ENCODE measurements around the gene LCE3D.
A peak's percentile ranks its signal among the peaks of the same experiment; 100 is the strongest.
"Not testable (repeated sequence)": the region's sequence is repeated elsewhere in the genome, so short reads cannot be mapped to it uniquely, and the experiment has no call there.

LCE3D gene

GRCh38 chr1:152565115-152565514 lies 15.2 kb downstream of the LCE3D start:
- no peak for DNase-seq (ENCODE audit: low read depth)
- TF ChIP-seq, protein P1, sequence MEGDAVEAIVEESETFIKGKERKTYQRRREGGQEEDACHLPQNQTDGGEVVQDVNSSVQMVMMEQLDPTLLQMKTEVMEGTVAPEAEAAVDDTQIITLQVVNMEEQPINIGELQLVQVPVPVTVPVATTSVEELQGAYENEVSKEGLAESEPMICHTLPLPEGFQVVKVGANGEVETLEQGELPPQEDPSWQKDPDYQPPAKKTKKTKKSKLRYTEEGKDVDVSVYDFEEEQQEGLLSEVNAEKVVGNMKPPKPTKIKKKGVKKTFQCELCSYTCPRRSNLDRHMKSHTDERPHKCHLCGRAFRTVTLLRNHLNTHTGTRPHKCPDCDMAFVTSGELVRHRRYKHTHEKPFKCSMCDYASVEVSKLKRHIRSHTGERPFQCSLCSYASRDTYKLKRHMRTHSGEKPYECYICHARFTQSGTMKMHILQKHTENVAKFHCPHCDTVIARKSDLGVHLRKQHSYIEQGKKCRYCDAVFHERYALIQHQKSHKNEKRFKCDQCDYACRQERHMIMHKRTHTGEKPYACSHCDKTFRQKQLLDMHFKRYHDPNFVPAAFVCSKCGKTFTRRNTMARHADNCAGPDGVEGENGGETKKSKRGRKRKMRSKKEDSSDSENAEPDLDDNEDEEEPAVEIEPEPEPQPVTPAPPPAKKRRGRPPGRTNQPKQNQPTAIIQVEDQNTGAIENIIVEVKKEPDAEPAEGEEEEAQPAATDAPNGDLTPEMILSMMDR (conservative IDR thresholded peaks at IDR 0.05; ENCODE audit: low read depth, low read length), result no peak
- no peak overlapping the region for H3K4me3 ChIP-seq (ENCODE audit: low read length)

DNA sequence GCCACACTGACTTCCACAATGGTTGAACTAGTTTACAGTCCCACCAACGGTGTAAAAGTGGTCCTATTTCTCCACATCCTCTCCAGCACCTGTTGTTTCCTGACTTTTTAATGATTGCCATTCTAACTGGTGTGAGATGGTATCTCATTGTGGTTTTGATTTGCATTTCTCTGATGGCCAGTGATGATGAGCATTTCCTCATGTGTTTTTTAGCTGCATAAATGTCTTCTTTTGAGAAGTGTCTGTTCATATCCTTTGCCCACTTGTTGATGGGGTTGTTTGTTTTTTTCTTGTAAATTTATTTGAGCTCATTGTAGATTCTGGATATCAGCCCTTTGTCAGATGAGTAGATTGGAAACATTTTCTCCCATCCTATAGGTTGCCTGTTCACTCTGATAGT lies 32.0 kb downstream of the LCE3D start:
- DNase-seq (ENCODE audit: low read depth); H3K4me3 ChIP-seq (ENCODE audit: low read length): not testable (repeated sequence)

DNA sequence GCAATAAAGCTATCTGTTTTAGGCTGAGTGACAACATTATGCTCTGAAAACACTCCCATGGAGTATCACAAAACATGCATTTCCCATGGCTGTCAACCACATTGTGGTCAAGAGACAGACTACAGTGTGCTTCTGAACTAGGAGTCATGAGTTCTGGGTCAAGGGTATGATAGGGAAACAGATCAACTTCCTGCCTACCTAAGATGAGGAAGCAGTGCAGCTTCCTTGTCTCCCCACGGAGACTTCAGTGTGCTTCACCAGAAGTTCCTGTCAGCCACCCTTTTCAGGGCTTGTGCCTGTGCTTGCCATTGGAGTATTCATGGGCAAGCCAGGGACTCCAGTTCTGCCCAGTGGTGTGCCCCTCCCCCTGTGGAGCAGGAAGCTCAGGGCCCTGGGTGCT lies 33.6 kb downstream of the LCE3D start:
- H3K4me3 ChIP-seq (ENCODE audit: low read length), result no peak overlapping the region
- DNase-seq (ENCODE audit: low read depth), result no peak
- TF ChIP-seq, protein P1 (conservative IDR thresholded peaks at IDR 0.05; ENCODE audit: low read depth, low read length), result no peak

GRCh38 chr1:152543820-152544219 lies 36.5 kb downstream of the LCE3D start:
- DNase-seq (ENCODE audit: low read depth), result no peak
- no peak overlapping the region for H3K4me3 ChIP-seq (ENCODE audit: low read length)
- TF ChIP-seq, protein P1 (conservative IDR thresholded peaks at IDR 0.05; ENCODE audit: low read depth, low read length), result peak; percentile 27

- TF ChIP-seq, protein P1 (conservative IDR thresholded peaks at IDR 0.05; ENCODE audit: low read depth, low read length), result no peak
- H3K4me3 ChIP-seq (ENCODE audit: low read length), result no peak overlapping the region
- no peak for DNase-seq (ENCODE audit: low read depth)
Measured at GRCh38 chr1:152539901-152540300, 40.4 kb downstream of the LCE3D start.

GRCh38 chr1:152537496-152537895 lies 42.8 kb downstream of the LCE3D start:
- DNase-seq (ENCODE audit: low read depth), result no peak
- H3K4me3 ChIP-seq (ENCODE audit: low read length), result no peak overlapping the region
- TF ChIP-seq, protein P1 (conservative IDR thresholded peaks at IDR 0.05; ENCODE audit: low read depth, low read length), result no peak

DNA sequence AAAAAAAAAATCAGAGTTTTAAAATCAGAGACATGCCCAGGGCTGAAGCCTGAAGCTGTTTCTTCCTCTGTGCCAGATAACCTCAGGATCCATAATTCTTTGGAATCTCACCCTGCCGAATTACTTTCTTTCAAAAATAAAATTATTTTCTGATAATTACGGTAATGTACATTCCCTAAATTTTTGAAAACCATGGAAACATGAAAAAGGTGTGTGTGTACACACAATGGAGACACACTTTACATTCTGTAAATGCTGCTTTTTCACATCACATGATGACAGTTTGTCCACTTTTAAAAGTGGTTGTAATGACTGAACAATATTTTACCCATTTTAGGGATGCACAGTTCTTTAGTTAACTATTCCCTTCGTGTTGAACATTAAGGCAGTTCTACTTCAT lies 44.5 kb downstream of the LCE3D start:
- TF ChIP-seq, protein P1 (conservative IDR thresholded peaks at IDR 0.05; ENCODE audit: low read depth, low read length), result no peak
- DNase-seq (ENCODE audit: low read depth), result no peak
- H3K4me3 ChIP-seq (ENCODE audit: low read length), result no peak overlapping the region

All from retinal pigment epithelial cell (primary cell).